ENCODE measurements around the gene DYNLT5.
A peak's percentile ranks its signal among the peaks of the same experiment; 100 is the strongest.

DNA sequence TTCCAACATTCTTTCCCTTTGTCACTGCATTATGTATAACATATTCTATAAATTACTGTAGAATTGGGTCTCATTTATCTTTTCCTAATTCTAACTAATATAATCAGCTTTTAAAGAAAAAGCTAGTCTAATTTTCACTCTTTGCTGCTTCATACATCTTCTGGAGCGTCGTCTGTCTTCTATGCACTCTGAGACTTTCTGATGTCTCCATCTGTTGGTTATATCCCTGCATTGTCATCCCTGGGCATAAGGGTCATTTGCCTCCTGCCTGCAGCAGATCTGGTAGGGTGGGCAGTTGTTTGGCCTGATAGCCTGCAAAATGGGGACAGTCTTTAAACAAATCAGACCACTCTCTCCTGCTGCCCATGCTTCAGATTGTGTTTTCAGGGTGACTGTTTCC lies 40.8 kb upstream of the DYNLT5 start:
- TF ChIP-seq EP300 (IDR thresholded peaks at IDR 0.05), result no peak
- 0 out of 3 replicates have a peak, but pooled peaks have one; percentile 7 for TF ChIP-seq CTCF (IDR thresholded peaks at IDR 0.05)
- TF ChIP-seq POLR2A (IDR thresholded peaks at IDR 0.05; ENCODE audit: low read length), result no peak
- peak; percentile 23 to 27; a peak in 3 of 5 replicates for TF ChIP-seq RAD21 (conservative IDR thresholded peaks at IDR 0.05 in 1 of 2, IDR thresholded peaks at IDR 0.05 in 1 of 2)
- no peak for TF ChIP-seq REST (IDR thresholded peaks at IDR 0.05)

Measured in A549 (cell line).